A549 (cell line): ENCODE data around the gene RPP21. TPM values are rescaled to one million over a fixed set of nuclear protein-coding genes. Genes with fewer than 3 reads are reported as not detected.

Experiments used
- ATAC-seq, 2 experiments: fragments of 200-7000 bp in 1 of 2; fragments of >200 bp in 1 of 2; cut with Nextera tagmentation in 1 of 2; cut with Tn5 transposase in 1 of 2; 3 replicates each; pipeline versions ENCODE4 v1.8.0 to v1.9.1; 2018 to 2020; ENCODE audit warnings: mild to moderate bottlenecking in 1 of 2, moderate library complexity in 1 of 2
- CTCF ChIA-PET: fragments of 300-600 bp; sonication (Branson Sonifier 250); formaldehyde crosslinking; extraction: SDS; loops from one replicate; lab custom pipeline; 2021; ENCODE audit warnings: antibody characterized with exemption, inconsistent platforms; lab: Yijun Ruan, JAX
- POLR2A ChIA-PET: fragments of 350-600 bp; formaldehyde crosslinking; extraction: SDS; loops from one replicate; lab custom pipeline; 2021; ENCODE audit warnings: antibody characterized with exemption, inconsistent platforms; lab: Yijun Ruan, JAX
- DNase-seq, 2 experiments: peaks; one replicate each; pipeline versions ENCODE4 v3.0.0 to v3.0.0-alpha.2; 2011 to 2016; ENCODE audit warnings: low read depth in 1 of 2, low spot score in 1 of 2
- FAIRE-seq: peaks from 2 replicates; lab custom pipeline; 2011; peaks lifted over from hg19 to GRCh38; lab: Jason Lieb, UNC
- H3K27ac ChIP-seq, 2 experiments: fragments of >200 bp; sonication (Bioruptor Twin); formaldehyde crosslinking; 3 replicates each; pipeline ENCODE4 v1.5.1; 2016 to 2017
- H3K4me1 ChIP-seq: fragments of >200 bp; sonication (Bioruptor Twin); formaldehyde crosslinking; 3 replicates; pipeline ENCODE4 v1.6.1; 2016
- H3K4me2 ChIP-seq: fragments of >200 bp; sonication (Bioruptor Twin); formaldehyde crosslinking; 3 replicates; pipeline ENCODE4 v1.6.1; 2016
- H3K4me3 ChIP-seq: fragments of >200 bp; sonication (Bioruptor Twin); formaldehyde crosslinking; 3 replicates; pipeline ENCODE4 v1.5.1; 2016
- H3K9me3 ChIP-seq: fragments of >200 bp; sonication (Bioruptor Twin); formaldehyde crosslinking; 3 replicates; pipeline ENCODE4 v1.6.1; 2016
- CHD2 ChIP-seq: fragments of 150-350 bp; IDR thresholded peaks from 2 replicates; pipeline ENCODE4 v1.6.1; 2014; ENCODE audit warnings: low read length; ENCODE audit not compliant: partially characterized antibody
- CHD4 ChIP-seq: fragments of 200-600 bp; sonication (generic); IDR thresholded peaks from 2 replicates; pipeline ENCODE4 v1.6.1; 2016; ENCODE audit warnings: antibody characterized with exemption, mild to moderate bottlenecking, borderline replicate concordance
- EHMT2 ChIP-seq: fragments of 200-600 bp; sonication (generic); IDR thresholded peaks from 2 replicates; pipeline ENCODE4 v1.6.1; 2016; ENCODE audit warnings: antibody characterized with exemption, low read depth, mild to moderate bottlenecking, moderate library complexity
- FOSB ChIP-seq: fragments of 250-450 bp; sonication (Bioruptor Pico); IDR thresholded peaks from 2 replicates; pipeline ENCODE4 v1.5.0; 2020; ENCODE audit warnings: mild to moderate bottlenecking, moderate library complexity
- FOSL2 ChIP-seq, 2 experiments: fragments of 450-650 bp in 1 of 2; fragments of >200 bp in 1 of 2; sonication (Bioruptor Twin) in 1 of 2; formaldehyde crosslinking; IDR thresholded peaks; 2 replicates each; pipeline versions ENCODE4 v1.5.0 to v1.6.1; 2016 to 2020; ENCODE audit warnings: mild to moderate bottlenecking in 1 of 2, moderate library complexity in 1 of 2
- FOXS1 ChIP-seq: fragments of 250-450 bp; sonication (Bioruptor Pico); IDR thresholded peaks from 2 replicates; pipeline ENCODE4 v1.5.0; 2020; ENCODE audit warnings: mild to moderate bottlenecking, moderate library complexity
- HEYL ChIP-seq: fragments of 250-450 bp; sonication (Bioruptor Pico); IDR thresholded peaks from 2 replicates; pipeline ENCODE4 v1.8.0; 2021; ENCODE audit warnings: mild to moderate bottlenecking, moderate library complexity
- HOXA7 ChIP-seq: fragments of 250-450 bp; sonication (Bioruptor Pico); IDR thresholded peaks from 2 replicates; pipeline ENCODE4 v1.5.0; 2020; ENCODE audit warnings: mild to moderate bottlenecking, moderate library complexity
- JUN ChIP-seq, 2 experiments: fragments of >200 bp; sonication (Bioruptor Twin); formaldehyde crosslinking; IDR thresholded peaks; 2 replicates in 1 of 2; 3 replicates in 1 of 2; pipeline ENCODE4 v1.6.1; 2016 to 2017
- MYC ChIP-seq: IDR thresholded peaks from 2 replicates; pipeline ENCODE4 v1.6.1; 2012; ENCODE audit warnings: mild to moderate bottlenecking, inconsistent platforms, low read length, improper control_type of control experiment, borderline replicate concordance
- PHF8 ChIP-seq: fragments of 200-600 bp; sonication (generic); IDR thresholded peaks from 2 replicates; pipeline ENCODE4 v1.6.1; 2016; ENCODE audit warnings: low read depth, mild to moderate bottlenecking, antibody characterized with exemption, moderate library complexity, borderline replicate concordance
- RAD21 ChIP-seq, 2 experiments: fragments of >200 bp in 1 of 2; sonication (Bioruptor Twin) in 1 of 2; formaldehyde crosslinking in 1 of 2; IDR thresholded peaks in 1 of 2; conservative IDR thresholded peaks in 1 of 2; 2 replicates in 1 of 2; 3 replicates in 1 of 2; pipeline ENCODE4 v1.6.1; 2012 to 2018; ENCODE audit warnings: inconsistent platforms in 1 of 2
- RFX5 ChIP-seq: fragments of 450-650 bp; IDR thresholded peaks from 2 replicates; pipeline ENCODE4 v1.7.1; 2014; ENCODE audit warnings: antibody characterized with exemption, mild to moderate bottlenecking, moderate library complexity
- SREBF2 ChIP-seq: fragments of 450-650 bp; IDR thresholded peaks from 2 replicates; pipeline ENCODE4 v1.6.1; 2014; ENCODE audit warnings: mild to moderate bottlenecking, moderate library complexity
- TP53 ChIP-seq: fragments of 250-450 bp; sonication (Bioruptor Pico); IDR thresholded peaks from 2 replicates; pipeline ENCODE4 v1.5.0; 2021; ENCODE audit warnings: mild to moderate bottlenecking, moderate library complexity
- ZNF302 ChIP-seq: fragments of 250-450 bp; sonication (Bioruptor Pico); IDR thresholded peaks from 2 replicates; pipeline ENCODE4 v1.9.0; 2021; ENCODE audit warnings: inconsistent platforms, mild to moderate bottlenecking, moderate library complexity
- ZSCAN20 ChIP-seq: fragments of 250-450 bp; sonication (Bioruptor Pico); IDR thresholded peaks from 2 replicates; pipeline ENCODE4 v1.8.0; 2022; ENCODE audit warnings: mild to moderate bottlenecking, moderate library complexity
- WGBS: methylation state at CpG from one replicate; pipeline ENCODE4 v1.1.6; 2017; ENCODE audit errors: missing lambda C conversion rate; 5-methylcytosine and 5-hydroxymethylcytosine counted together
- polyA plus RNA-seq, 4 experiments: library from polyadenylated mRNA; depleted of rRNA in 3 of 4; stranded (reverse); fragments of >200 nt; fragmentation: RNase III in 1 of 4; extraction: RNeasy Plus Mini Kit Qiagen cat#74134 plus additional on column Dnase treatment in 1 of 4; gene quantifications; 2 replicates in 3 of 4; 3 replicates in 1 of 4; pipeline ENCODE4 v1.2.3, GENCODE V29; 2011 to 2017
- TF ChIP-seq, protein P1 (sequence below): fragments of 150-350 bp; IDR thresholded peaks from 2 replicates; pipeline ENCODE4 v1.6.1; 2014; ENCODE audit warnings: low read depth, mild to moderate bottlenecking, low read length
- TF ChIP-seq, protein P2 (sequence below): fragments of >200 bp; sonication (Bioruptor Twin); formaldehyde crosslinking; IDR thresholded peaks from 2 replicates; pipeline ENCODE4 v1.6.1; 2016
- TF ChIP-seq, protein P3 (sequence below): fragments of 250-450 bp; sonication (Bioruptor Pico); IDR thresholded peaks from 2 replicates; pipeline ENCODE4 v1.5.0; 2021; ENCODE audit warnings: mild to moderate bottlenecking, moderate library complexity, borderline replicate concordance
- TF ChIP-seq, protein P4 (sequence below): IDR thresholded peaks from 2 replicates; pipeline ENCODE4 v1.6.1; 2012

RPP21 gene
- polyA plus RNA-seq, 2 of the 4 experiments (the other 2 are of a cell fraction): 33.6 to 54.8 TPM

DNA sequence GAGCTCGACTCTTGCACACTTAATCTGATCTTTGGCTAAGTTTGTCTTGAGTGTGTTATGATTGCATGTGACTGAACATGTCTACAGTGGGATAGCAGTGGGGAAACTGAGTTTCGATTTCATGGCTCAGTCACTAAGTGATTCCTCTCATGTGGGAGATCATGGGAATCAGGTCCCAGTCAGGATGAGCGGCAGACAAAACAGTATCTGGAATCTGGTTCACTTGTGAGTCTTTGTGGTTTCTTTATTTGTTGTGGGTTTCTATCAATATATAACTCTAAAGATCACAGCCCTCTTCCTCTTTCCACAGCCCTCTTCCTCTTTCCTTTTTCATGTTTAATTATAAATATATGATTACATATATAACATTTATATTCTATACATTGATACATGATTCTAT, 4.0 kb downstream of the RPP21 start:
- H3K4me3 ChIP-seq: no peak overlapping the region
- FAIRE-seq: no peak
- no peaks in the 10 kb centered on the region for H3K9me3 ChIP-seq
- ChIA-PET POLR2A (no interaction called here), CTCF (interaction anchor here (1.0 kb wide), 1 partner anchor 10 kb away, joined by 4 read pairs; no protein-coding TSS in a partner anchor)
- no peak for DNase-seq
- no peak overlapping the region for H3K4me2 ChIP-seq
- TF ChIP-seq MYC (no peak), SREBF2 (no peak), ZSCAN20 (CRISPR knock-in tag) (no peak), EHMT2 (no peak), HEYL (no peak)
- WGBS: 58% methylated on average over 3 of the region's 3 CpGs
- ATAC-seq: no peak
- peaks cover 9% of the 10 kb centered on the region; the same call in 1 of the 3 replicates for H3K4me1 ChIP-seq
- H3K27ac ChIP-seq: no peak overlapping the region

DNA sequence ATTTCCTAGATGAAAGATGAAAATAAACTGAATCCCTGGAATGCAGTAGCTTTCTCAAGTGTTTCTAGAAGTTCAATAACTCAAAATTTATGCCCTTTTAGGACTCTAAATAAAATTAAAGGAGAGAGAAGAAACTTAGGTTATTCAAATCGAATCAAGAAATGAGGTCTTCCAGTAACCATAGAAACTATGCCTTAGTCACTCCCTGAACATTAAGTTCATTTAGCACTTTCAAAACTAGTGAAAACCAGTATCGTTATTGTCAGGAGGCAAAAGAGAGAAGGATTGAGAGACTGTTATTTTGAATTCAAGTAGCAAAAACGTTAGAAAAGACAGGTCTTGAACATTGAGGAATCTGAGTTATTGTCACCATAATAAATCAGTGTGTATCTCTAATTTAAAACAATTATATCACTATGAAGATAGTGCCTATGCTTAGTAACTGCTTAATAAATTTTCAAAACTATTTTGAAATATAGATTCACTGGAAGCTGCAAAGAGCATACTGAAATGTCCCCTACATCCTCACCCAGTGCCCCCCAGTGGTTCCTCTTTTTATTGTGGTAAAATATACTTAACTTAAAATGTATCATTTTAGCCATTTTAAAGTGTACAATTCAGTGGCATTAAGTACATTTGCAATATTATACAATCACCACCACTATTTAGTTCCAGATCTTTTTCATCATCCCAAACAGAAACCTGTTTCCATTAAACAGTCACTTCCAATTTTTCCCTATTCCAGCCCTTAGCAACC, 4.6 kb downstream of the RPP21 start:
- FAIRE-seq: no peak
- no peak for DNase-seq
- no peak for ATAC-seq
- 31% methylated on average over 3 of the region's 3 CpGs for WGBS
- no peak overlapping the region for H3K4me2 ChIP-seq
- H3K27ac ChIP-seq: no peak overlapping the region
- peaks cover 6% of the 10 kb centered on the region; the same call in 1 of the 3 replicates for H3K4me1 ChIP-seq
- no peak for TF ChIP-seq JUN (IDR thresholded peaks at IDR 0.05)
- TF ChIP-seq, protein P1, sequence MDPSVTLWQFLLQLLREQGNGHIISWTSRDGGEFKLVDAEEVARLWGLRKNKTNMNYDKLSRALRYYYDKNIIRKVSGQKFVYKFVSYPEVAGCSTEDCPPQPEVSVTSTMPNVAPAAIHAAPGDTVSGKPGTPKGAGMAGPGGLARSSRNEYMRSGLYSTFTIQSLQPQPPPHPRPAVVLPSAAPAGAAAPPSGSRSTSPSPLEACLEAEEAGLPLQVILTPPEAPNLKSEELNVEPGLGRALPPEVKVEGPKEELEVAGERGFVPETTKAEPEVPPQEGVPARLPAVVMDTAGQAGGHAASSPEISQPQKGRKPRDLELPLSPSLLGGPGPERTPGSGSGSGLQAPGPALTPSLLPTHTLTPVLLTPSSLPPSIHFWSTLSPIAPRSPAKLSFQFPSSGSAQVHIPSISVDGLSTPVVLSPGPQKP: no peak
- TF ChIP-seq CHD4: no peak
- no peak for TF ChIP-seq SREBF2
- no peak for TF ChIP-seq RFX5
- no peak for TF ChIP-seq FOXS1
- TF ChIP-seq FOSB (CRISPR knock-in tag): no peak
- ChIA-PET POLR2A (no interaction called here), CTCF (interaction anchor here (0.6 to 1.0 kb wide), 2 partner anchors 9 to 79 kb away, joined by 4 read pairs; no protein-coding TSS in a partner anchor)
- H3K9me3 ChIP-seq: no peaks in the 10 kb centered on the region
- no peak overlapping the region for H3K4me3 ChIP-seq

DNA sequence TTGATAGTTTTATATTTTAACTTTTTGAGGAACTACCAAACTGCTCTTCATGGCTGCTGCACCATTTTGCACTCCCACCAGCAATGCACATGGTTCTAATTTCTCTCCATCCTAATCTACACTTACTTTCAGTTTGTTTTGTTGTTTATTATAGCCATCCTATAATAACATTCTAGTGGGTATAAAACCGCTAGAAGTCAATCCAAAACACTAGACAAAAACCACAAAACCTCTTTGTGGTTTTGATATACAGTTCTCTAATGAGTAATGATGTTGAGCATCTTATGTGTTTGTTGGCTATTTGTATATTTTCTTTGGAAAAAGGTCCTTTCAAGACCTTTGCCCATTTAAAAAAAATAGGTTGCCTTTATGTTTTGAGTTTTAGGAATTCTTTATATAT, 5.6 kb downstream of the RPP21 start:
- WGBS: 37% methylated on average over 1 of the region's 1 CpG
- POLR2A ChIA-PET: no interaction called here

More for the DNA sequence above, 5.6 kb downstream of the RPP21 start:
- Histone ChIP-seq H3K9me3 (no peaks in the 10 kb centered on the region), H3K4me2 (no peak overlapping the region), H3K4me3 (no peak overlapping the region), H3K27ac (no peak overlapping the region), H3K4me1 (0 out of 3 replicates have a peak, but pooled peaks cover 4% of the 10 kb centered on the region)
- ATAC-seq (no peak), FAIRE-seq (no peak), DNase-seq (no peak)
- no peak for TF ChIP-seq CHD4
- TF ChIP-seq, protein P2, sequence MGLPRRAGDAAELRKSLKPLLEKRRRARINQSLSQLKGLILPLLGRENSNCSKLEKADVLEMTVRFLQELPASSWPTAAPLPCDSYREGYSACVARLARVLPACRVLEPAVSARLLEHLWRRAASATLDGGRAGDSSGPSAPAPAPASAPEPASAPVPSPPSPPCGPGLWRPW: no peak
- TF ChIP-seq FOSL2 (IDR thresholded peaks at IDR 0.05): no peak
- no peak for TF ChIP-seq FOSL2 (CRISPR knock-in tag; IDR thresholded peaks at IDR 0.05)
- TF ChIP-seq CHD2: no peak
- TF ChIP-seq ZNF302 (CRISPR knock-in tag): no peak
- TF ChIP-seq FOXS1: no peak
- TF ChIP-seq, protein P3, sequence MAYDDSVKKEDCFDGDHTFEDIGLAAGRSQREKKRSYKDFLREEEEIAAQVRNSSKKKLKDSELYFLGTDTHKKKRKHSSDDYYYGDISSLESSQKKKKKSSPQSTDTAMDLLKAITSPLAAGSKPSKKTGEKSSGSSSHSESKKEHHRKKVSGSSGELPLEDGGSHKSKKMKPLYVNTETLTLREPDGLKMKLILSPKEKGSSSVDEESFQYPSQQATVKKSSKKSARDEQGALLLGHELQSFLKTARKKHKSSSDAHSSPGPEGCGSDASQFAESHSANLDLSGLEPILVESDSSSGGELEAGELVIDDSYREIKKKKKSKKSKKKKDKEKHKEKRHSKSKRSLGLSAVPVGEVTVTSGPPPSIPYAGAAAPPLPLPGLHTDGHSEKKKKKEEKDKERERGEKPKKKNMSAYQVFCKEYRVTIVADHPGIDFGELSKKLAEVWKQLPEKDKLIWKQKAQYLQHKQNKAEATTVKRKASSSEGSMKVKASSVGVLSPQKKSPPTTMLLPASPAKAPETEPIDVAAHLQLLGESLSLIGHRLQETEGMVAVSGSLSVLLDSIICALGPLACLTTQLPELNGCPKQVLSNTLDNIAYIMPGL: no peak
- no peak for TF ChIP-seq TP53 (CRISPR knock-in tag)
- TF ChIP-seq, protein P4, sequence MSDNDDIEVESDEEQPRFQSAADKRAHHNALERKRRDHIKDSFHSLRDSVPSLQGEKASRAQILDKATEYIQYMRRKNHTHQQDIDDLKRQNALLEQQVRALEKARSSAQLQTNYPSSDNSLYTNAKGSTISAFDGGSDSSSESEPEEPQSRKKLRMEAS: no peak
- TF ChIP-seq JUN (IDR thresholded peaks at IDR 0.05): no peak
- no peak for TF ChIP-seq HOXA7 (CRISPR knock-in tag)
- TF ChIP-seq PHF8: no peak
- TF ChIP-seq RAD21 (conservative IDR thresholded peaks at IDR 0.05 in 1 of 2, IDR thresholded peaks at IDR 0.05 in 1 of 2): no peak
- CTCF ChIA-PET: interaction anchor here (0.6 to 0.9 kb wide), 2 partner anchors 10 to 80 kb away, joined by 3 to 4 read pairs; no protein-coding TSS in a partner anchor
